HFFc6 (cell line): ENCODE measurements around the gene ADGRG3. TPM values are rescaled to one million over a fixed set of nuclear protein-coding genes. Genes with fewer than 3 reads are reported as not detected.
A peak's percentile ranks its signal among the peaks of the same experiment; 100 is the strongest.

Source experiments
- DNase-seq: peaks from one replicate; pipeline ENCODE4 v3.0.0-alpha.2; 2018
- H3K27ac Mint-ChIP-seq: 2 replicates; pipeline ENCODE4 v1.8.0; 2020; ENCODE audit warnings: mild to moderate bottlenecking, mixed read lengths
- H3K27me3 Mint-ChIP-seq: 2 replicates; pipeline ENCODE4 v1.8.0; 2021; ENCODE audit warnings: mild to moderate bottlenecking, moderate library complexity, mixed read lengths; ENCODE audit not compliant: insufficient read depth
- H3K36me3 Mint-ChIP-seq: 2 replicates; pipeline ENCODE4 v1.8.0; 2021; ENCODE audit warnings: low read depth, mixed read lengths
- H3K4me1 Mint-ChIP-seq: 2 replicates; pipeline ENCODE4 v1.8.0; 2020; ENCODE audit warnings: low read depth, mixed read lengths
- H3K4me3 Mint-ChIP-seq: 2 replicates; pipeline ENCODE4 v1.8.0; 2020; ENCODE audit warnings: mild to moderate bottlenecking, moderate library complexity, mixed read lengths
- H3K9me3 Mint-ChIP-seq: 2 replicates; pipeline ENCODE4 v1.8.0; 2020; ENCODE audit warnings: mild to moderate bottlenecking, mixed read lengths
- total RNA-seq, 6 experiments: library from RNA; stranded (reverse); fragmentation: NEBNext Ultra II Directional; extraction: Animal tissue kit (Norgen Biotek cat#: 25700); gene quantifications; 2 replicates in 1 of 6; 3 replicates in 5 of 6; pipeline ENCODE4 v1.2.3, GENCODE V29; 2021
- TF ChIP-seq, protein P1 (sequence below): fragments of 200-600 bp; sonication (generic); IDR thresholded peaks from 2 replicates; pipeline ENCODE4 v1.5.0; 2021; ENCODE audit warnings: antibody characterized with exemption, mild to moderate bottlenecking

Gene ADGRG3
- total RNA-seq, 6 experiments from 2014 or later, result not detected

DNA sequence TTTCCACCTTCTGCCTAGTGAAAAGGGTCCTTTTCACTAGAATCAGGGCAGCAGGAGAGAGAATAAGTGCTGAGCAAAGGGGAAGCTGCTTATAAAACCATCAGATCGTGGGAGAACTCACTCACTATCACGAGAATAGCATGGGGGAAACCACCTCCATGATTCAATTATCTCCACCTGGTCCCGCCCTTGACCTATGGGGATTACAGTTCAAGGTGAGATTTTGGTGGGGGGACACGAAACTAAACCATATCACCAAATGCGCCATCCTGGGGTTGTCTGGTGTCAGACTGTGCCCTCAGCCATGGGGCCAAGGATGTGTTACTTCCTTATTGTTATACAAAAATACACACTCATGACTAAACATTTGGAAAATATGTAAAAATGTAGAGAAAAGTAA is 57.0 kb downstream of the ADGRG3 start:
- no peaks in the 10 kb centered on the region for H3K36me3 Mint-ChIP-seq
- H3K27ac Mint-ChIP-seq, result no peak overlapping the region
- H3K9me3 Mint-ChIP-seq, result no peaks in the 10 kb centered on the region
- DNase-seq, result no peak
- H3K4me1 Mint-ChIP-seq, result no peaks in the 10 kb centered on the region
- no peak overlapping the region for H3K4me3 Mint-ChIP-seq
- TF ChIP-seq, protein P1, sequence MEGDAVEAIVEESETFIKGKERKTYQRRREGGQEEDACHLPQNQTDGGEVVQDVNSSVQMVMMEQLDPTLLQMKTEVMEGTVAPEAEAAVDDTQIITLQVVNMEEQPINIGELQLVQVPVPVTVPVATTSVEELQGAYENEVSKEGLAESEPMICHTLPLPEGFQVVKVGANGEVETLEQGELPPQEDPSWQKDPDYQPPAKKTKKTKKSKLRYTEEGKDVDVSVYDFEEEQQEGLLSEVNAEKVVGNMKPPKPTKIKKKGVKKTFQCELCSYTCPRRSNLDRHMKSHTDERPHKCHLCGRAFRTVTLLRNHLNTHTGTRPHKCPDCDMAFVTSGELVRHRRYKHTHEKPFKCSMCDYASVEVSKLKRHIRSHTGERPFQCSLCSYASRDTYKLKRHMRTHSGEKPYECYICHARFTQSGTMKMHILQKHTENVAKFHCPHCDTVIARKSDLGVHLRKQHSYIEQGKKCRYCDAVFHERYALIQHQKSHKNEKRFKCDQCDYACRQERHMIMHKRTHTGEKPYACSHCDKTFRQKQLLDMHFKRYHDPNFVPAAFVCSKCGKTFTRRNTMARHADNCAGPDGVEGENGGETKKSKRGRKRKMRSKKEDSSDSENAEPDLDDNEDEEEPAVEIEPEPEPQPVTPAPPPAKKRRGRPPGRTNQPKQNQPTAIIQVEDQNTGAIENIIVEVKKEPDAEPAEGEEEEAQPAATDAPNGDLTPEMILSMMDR, result no peak
- H3K27me3 Mint-ChIP-seq, result peaks cover 9% of the 10 kb centered on the region

DNA sequence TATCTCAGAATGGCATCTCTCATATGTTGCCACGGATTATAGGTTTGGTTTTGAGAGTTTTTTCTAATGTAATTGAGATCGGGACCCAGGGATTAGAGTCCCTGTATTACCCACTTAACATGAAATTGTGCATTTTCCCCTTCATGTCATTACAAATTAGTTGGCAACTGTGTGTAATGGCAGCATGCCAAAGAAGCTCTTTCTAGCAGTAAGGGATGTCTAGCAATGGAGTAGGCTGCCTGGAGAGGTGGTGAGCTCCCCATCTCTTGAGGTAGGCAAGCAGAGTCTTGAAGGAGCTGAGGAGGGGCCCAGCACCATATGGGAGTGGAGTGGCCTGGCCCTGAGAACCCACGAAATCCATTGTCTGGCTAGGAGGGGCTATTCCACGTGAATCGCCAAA is 57.4 kb downstream of the ADGRG3 start:
- no peak for DNase-seq
- no peak overlapping the region for H3K4me3 Mint-ChIP-seq
- peaks cover 9% of the 10 kb centered on the region for H3K27me3 Mint-ChIP-seq
- TF ChIP-seq, protein P1, result no peak
- H3K4me1 Mint-ChIP-seq, result no peaks in the 10 kb centered on the region
- no peak overlapping the region for H3K27ac Mint-ChIP-seq
- no peaks in the 10 kb centered on the region for H3K9me3 Mint-ChIP-seq
- H3K36me3 Mint-ChIP-seq, result no peaks in the 10 kb centered on the region

DNA sequence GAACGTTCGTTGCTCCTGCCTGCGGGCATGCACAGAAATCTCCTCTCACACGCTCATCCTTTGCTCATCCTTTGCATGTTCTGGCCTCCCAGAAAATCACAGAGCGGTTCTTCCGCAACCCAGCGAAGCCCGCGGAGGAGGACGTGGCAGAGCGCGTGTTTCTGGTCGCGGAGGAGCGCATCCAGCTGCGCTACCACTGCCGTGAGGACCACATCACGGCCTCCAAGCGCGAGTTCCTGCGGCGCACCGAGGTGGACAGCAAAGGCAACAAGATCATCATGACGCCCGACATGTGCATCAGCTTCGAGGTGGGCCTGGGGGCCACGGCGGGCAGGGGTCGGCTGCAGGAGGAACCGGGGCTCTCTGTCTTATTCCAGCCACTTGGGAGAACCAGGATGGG is 57.9 kb downstream of the ADGRG3 start:
- no peak overlapping the region for H3K4me3 Mint-ChIP-seq
- TF ChIP-seq, protein P1, result no peak
- no peaks in the 10 kb centered on the region for H3K36me3 Mint-ChIP-seq
- no peaks in the 10 kb centered on the region for H3K4me1 Mint-ChIP-seq
- no peak overlapping the region for H3K27ac Mint-ChIP-seq
- peaks cover 9% of the 10 kb centered on the region for H3K27me3 Mint-ChIP-seq
- H3K9me3 Mint-ChIP-seq, result no peaks in the 10 kb centered on the region
- no peak for DNase-seq

DNA sequence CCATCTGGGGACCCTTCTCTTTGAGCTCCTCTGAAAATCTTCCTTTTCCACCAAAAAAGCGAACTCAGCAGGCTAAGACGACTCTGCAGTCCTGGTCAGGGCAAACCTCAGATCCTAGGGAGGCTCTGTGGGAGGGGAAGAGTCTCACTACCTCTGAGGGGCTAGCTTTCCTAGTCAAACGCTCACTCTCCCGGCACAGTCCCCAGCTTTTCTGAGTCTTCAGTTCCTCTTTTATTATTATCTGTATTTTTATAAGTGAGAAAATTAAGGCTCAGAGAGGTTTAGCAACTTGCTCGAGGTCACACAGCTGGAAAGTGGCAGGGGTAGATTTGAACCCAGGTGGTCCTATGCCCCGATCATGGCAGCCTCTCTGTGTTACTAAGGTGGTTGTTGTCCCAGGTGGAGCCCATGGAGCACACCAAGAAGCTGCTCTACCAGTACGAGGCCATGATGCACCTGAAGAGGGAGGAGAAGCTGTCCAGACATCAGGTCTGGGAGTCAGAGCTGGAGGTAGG is 58.4 kb downstream of the ADGRG3 start:
- Mint-ChIP-seq H3K4me3 (no peak overlapping the region), H3K9me3 (no peaks in the 10 kb centered on the region), H3K27me3 (peaks cover 9% of the 10 kb centered on the region), H3K4me1 (no peaks in the 10 kb centered on the region), H3K27ac (no peak overlapping the region), H3K36me3 (no peaks in the 10 kb centered on the region)
- TF ChIP-seq, protein P1, result no peak
- no peak for DNase-seq

DNA sequence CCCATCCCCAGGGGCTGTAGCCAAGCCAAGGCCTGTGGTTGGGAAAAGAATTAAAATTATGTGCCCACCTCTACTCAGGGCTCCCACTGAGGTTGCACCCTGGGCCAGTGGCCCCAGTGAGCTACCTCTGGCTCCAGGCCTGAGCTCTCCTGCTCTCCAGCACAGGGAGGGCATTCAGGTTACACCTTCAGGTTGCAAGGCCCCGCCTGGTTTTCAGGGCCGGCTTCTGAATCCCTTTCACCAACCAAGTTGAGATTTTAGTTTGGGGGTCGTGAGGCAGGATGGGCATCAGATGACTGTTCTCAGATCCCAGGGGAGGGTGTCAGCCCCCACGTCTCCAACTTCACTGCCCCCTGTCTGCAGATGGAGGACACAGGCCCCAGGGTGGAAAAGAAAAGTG is 59.5 kb downstream of the ADGRG3 start:
- TF ChIP-seq, protein P1, result peak; percentile 43; the same call in 1 of the 2 replicates
- H3K27ac Mint-ChIP-seq, result no peak overlapping the region
- DNase-seq, result no peak
- peaks cover 2% of the 10 kb centered on the region for H3K9me3 Mint-ChIP-seq
- H3K36me3 Mint-ChIP-seq, result no peaks in the 10 kb centered on the region; the same call in 1 of the 2 replicates
- H3K4me1 Mint-ChIP-seq, result no peaks in the 10 kb centered on the region; the same call in 1 of the 2 replicates
- no peak overlapping the region for H3K4me3 Mint-ChIP-seq
- peaks cover 9% of the 10 kb centered on the region for H3K27me3 Mint-ChIP-seq
